Tibial artery (tissue), 4 donors: ENCODE data around the gene ABHD12.

Experiments used
- DNase-seq, 2 donors: peaks; one replicate each; pipeline ENCODE4 v3.0.0-alpha.2; 2019
- H3K27ac ChIP-seq, 2 donors: fragments of 200-600 bp; sonication (generic) in 1 of 2; 1 replicate in 1 of 2; 2 replicates in 1 of 2; pipeline ENCODE4 v1.5.1; 2018 to 2019; ENCODE audit warnings: mild to moderate bottlenecking in 1 of 2
- H3K27me3 ChIP-seq, 2 donors: fragments of 200-600 bp; sonication (generic) in 1 of 2; one replicate each; pipeline versions ENCODE4 v1.5.1 to v1.6.0; 2016 to 2019
- H3K36me3 ChIP-seq, 3 donors: fragments of 200-600 bp; sonication (generic) in 2 of 3; one replicate each; pipeline ENCODE4 v1.5.1; 2016 to 2019; ENCODE audit warnings: mild to moderate bottlenecking in 2 of 3
- H3K4me1 ChIP-seq, 4 donors: fragments of 200-600 bp; sonication (generic) in 2 of 4; 1 replicate in 3 of 4; 2 replicates in 1 of 4; pipeline ENCODE4 v1.5.1; 2016 to 2019
- H3K4me3 ChIP-seq, 2 donors: fragments of 200-600 bp; sonication (generic) in 1 of 2; 1 replicate in 1 of 2; 2 replicates in 1 of 2; pipeline ENCODE4 v1.5.1; 2018 to 2019; ENCODE audit warnings: mild to moderate bottlenecking in 2 of 2
- H3K9me3 ChIP-seq, 3 donors: fragments of 200-600 bp; sonication (generic) in 1 of 3; one replicate each; pipeline ENCODE4 v1.5.1; 2016 to 2019
- CTCF ChIP-seq, 2 experiments: fragments of 200-600 bp in 1 of 2; fragments of 450-650 bp in 1 of 2; IDR thresholded peaks; one replicate each; pipeline ENCODE4 v1.5.1; 2017 to 2019; ENCODE audit warnings: antibody characterized with exemption in 2 of 2, mild to moderate bottlenecking in 1 of 2, moderate library complexity in 1 of 2
- intact Hi-C: fragments of 100-400 bp; cut with DNase I; formaldehyde crosslinking; loops from one replicate; pipeline ENCODE4 v1.15.0; 2023; ENCODE audit warnings: low total_unique reads

Gene ABHD12

GRCh38 chr20:25297141-25297905, 93.3 kb downstream of the ABHD12 start:
- H3K36me3 ChIP-seq, result peaks cover 30 to 65% (median 52%) of the 10 kb centered on the region in 3 donors
- no peak for TF ChIP-seq CTCF (IDR thresholded peaks at IDR 0.05)
- intact Hi-C loops, result no loop called here
- no peak overlapping the region for H3K4me3 ChIP-seq
- no peaks in the 10 kb centered on the region for H3K9me3 ChIP-seq
- DNase-seq, result no peak
- H3K27me3 ChIP-seq, result no peaks in the 10 kb centered on the region
- peaks cover 0 to 41% (median 31%) of the 10 kb centered on the region in 4 donors for H3K4me1 ChIP-seq
- peak overlapping the region in 1 of 2 donors; percentile 47 for H3K27ac ChIP-seq

DNA sequence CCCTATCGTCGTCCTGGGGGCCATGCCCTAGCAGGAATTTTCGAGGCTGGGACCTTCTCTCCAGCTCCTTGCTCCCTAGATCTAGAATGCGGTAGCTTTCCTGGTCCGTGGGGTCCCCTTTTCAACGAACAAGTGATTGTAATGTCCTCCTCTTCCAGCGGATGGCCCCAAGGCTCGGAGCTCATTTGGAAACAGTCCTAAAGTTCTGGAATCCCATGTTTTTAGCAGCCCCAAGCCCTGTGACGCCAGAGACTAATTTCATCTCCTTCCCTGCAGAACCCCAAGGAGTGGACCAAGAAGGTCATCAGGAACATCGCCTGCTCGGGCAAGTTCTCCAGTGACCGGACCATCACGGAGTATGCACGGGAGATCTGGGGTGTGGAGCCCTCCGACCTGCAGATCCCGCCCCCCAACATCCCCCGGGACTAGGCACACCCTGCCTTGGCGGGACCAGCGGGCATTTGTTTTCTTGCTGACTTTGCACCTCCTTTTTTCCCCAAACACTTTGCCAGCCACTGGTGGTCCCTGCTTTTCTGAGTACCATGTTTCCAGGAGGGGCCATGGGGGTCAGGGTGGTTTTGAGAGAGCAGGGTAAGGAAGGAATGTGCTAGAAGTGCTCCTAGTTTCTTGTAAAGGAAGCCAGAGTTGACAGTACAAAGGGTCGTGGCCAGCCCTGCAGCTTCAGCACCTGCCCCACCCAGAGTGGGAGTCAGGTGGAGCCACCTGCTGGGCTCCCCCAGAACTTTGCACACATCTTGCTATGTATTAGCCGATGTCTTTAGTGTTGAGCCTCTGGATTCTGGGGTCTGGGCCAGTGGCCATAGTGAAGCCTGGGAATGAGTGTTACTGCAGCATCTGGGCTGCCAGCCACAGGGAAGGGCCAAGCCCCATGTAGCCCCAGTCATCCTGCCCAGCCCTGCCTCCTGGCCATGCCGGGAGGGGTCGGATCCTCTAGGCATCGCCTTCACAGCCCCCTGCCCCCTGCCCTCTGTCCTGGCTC, 94.2 kb downstream of the ABHD12 start:
- no peak for DNase-seq
- H3K36me3 ChIP-seq, result peaks cover 39 to 72% (median 56%) of the 10 kb centered on the region in 3 donors
- intact Hi-C loops, result no loop called here

GRCh38 chr20:25295386-25296093, 95.1 kb downstream of the ABHD12 start:
- Histone ChIP-seq H3K27me3 (no peaks in the 10 kb centered on the region), H3K36me3 (peaks cover 47 to 78% (median 65%) of the 10 kb centered on the region in 3 donors), H3K27ac (peak overlapping the region; percentile 13 to 47), H3K4me3 (no peak overlapping the region), H3K4me1 (peaks cover 0 to 43% (median 31%) of the 10 kb centered on the region in 4 donors), H3K9me3 (no peaks in the 10 kb centered on the region)
- intact Hi-C loops, result no loop called here
- TF ChIP-seq CTCF (IDR thresholded peaks at IDR 0.05), result peak in 1 of 2 experiments; percentile 11
- DNase-seq, result peak in 1 of 2 donors; percentile 87

More for the DNA sequence above, 94.2 kb downstream of the ABHD12 start:
- peak overlapping the region; percentile 13 to 47 for H3K27ac ChIP-seq
- no peaks in the 10 kb centered on the region for H3K9me3 ChIP-seq
- H3K4me3 ChIP-seq, result no peak overlapping the region
- peak in 1 of 2 experiments; percentile 24 for TF ChIP-seq CTCF (IDR thresholded peaks at IDR 0.05)
- H3K4me1 ChIP-seq, result peaks cover 0 to 43% (median 31%) of the 10 kb centered on the region in 4 donors
- no peaks in the 10 kb centered on the region for H3K27me3 ChIP-seq

DNA sequence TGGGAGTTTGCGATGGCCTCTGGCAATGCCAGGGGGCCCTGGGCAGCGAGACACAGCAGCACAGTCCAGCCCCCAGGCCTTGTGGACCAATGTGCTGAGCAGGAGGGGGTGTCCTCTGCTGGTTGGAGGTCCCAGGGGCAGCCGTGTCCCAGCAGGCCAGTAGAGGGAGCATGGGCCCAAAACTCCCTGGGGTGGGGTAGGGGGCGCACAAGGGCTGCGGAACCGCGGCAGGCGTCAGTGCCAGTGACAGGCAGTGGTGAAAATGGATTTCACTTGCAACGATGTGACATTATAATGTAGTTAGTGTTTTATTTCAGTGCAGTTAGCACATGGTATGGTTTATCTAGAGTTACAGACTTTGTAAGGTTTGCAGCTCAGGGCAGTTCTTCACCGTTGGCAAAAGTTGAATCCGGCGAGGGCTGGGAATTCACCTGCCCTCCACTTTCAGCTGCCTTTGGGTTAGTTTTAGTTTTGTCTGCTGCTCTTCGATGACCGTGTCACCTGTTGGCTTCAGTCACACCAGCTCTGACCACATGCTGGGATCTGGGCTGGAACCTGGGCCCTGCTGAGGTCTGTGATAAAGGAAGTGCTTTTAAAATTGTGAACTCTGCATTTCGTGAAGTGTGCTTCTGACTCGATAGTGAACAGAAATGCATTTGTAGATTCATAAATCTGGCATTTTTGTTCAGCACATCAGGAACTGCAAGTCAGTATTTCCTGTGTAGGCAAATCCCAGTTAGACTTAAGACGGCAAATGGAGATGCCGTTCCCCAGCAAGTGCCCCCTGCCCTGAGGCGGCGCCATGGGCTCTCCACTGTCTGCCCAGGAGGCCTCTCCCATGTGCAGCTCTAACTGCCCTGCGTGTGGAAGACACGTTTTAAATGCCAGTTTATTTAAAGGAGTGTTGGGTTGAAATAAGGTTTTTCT, 95.9 kb downstream of the ABHD12 start:
- Histone ChIP-seq H3K4me1 (peaks cover 0 to 43% (median 31%) of the 10 kb centered on the region in 4 donors), H3K4me3 (no peak overlapping the region), H3K27ac (peak overlapping the region; percentile 13 to 47), H3K36me3 (peaks cover 52 to 78% (median 73%) of the 10 kb centered on the region in 3 donors), H3K9me3 (no peaks in the 10 kb centered on the region), H3K27me3 (no peaks in the 10 kb centered on the region)
- peak; percentile 58 to 70 for TF ChIP-seq CTCF (IDR thresholded peaks at IDR 0.05)
- intact Hi-C loops, result no loop called here
- DNase-seq, result peak in 1 of 2 donors; percentile 41
